Panc1 (cell line): ENCODE data around the gene RANBP2. TPM values are rescaled to one million over a fixed set of nuclear protein-coding genes. Genes with fewer than 3 reads are reported as not detected.

Experiments
- ATAC-seq: fragments of 200-7000 bp; cut with Tn5 transposase; 2 replicates; pipeline ENCODE4 v1.9.1; 2020; ENCODE audit warnings: mild to moderate bottlenecking, moderate library complexity
- BruUV-seq: library from RNA; stranded (reverse); fragments of 400-500 nt; replicated peaks from 2 replicates; lab custom pipeline; 2021; lab: Mats Ljungman, UMichigan
- CTCF ChIA-PET: fragments of 300-600 bp; sonication (Branson Sonifier 250); formaldehyde crosslinking; loops from one replicate; lab custom pipeline; 2022; ENCODE audit warnings: antibody characterized with exemption; lab: Charles Lee
- POLR2A ChIA-PET: fragments of 300-600 bp; sonication (Branson Sonifier 250); formaldehyde crosslinking; loops from one replicate; lab custom pipeline; 2022; ENCODE audit warnings: antibody characterized with exemption; lab: Charles Lee
- DNase-seq: peaks from one replicate; pipeline ENCODE4 v3.0.0-alpha.2; 2010; ENCODE audit warnings: low read depth, low spot score
- H3K27ac ChIP-seq: 2 replicates; pipeline ENCODE4 v1.5.1; 2011; ENCODE audit warnings: mild to moderate bottlenecking, low read length, inconsistent platforms
- H3K27me3 ChIP-seq: fragments of 200-500 bp; sonication (Bioruptor generic); 2 replicates; pipeline ENCODE4 v1.6.0; 2014; ENCODE audit warnings: low read length, inconsistent platforms; ENCODE audit not compliant: control insufficient read depth, insufficient read depth
- H3K36me3 ChIP-seq: fragments of 200-500 bp; sonication (Bioruptor generic); 2 replicates; pipeline ENCODE4 v1.5.1; 2014; ENCODE audit warnings: inconsistent platforms, mild to moderate bottlenecking, low read length, moderate library complexity; ENCODE audit not compliant: control insufficient read depth, insufficient read depth
- H3K4me1 ChIP-seq: 2 replicates; pipeline ENCODE4 v1.5.1; 2011; ENCODE audit warnings: inconsistent platforms, mild to moderate bottlenecking, low read length, moderate library complexity; ENCODE audit not compliant: control insufficient read depth, insufficient read depth
- H3K4me3 ChIP-seq, 2 experiments: 2 replicates each; pipeline ENCODE4 v1.5.1; 2011 to 2012; ENCODE audit warnings: low read depth in 2 of 2, low read length in 2 of 2, mild to moderate bottlenecking in 2 of 2, inconsistent platforms in 1 of 2, moderate library complexity in 1 of 2
- H3K9me3 ChIP-seq: fragments of 200-500 bp; sonication (Bioruptor generic); 2 replicates; pipeline ENCODE4 v1.5.1; 2014; ENCODE audit warnings: low read depth, mild to moderate bottlenecking, inconsistent platforms, low read length, moderate library complexity; ENCODE audit not compliant: control insufficient read depth, insufficient read depth
- CTCF ChIP-seq: fragments of 450-650 bp; IDR thresholded peaks from 2 replicates; pipeline ENCODE4 v1.5.1; 2017; ENCODE audit warnings: mild to moderate bottlenecking
- POLR2AphosphoS5 ChIP-seq: IDR thresholded peaks from 2 replicates; pipeline ENCODE4 v1.6.1; 2012; ENCODE audit warnings: mild to moderate bottlenecking, low read depth, low read length, moderate library complexity
- REST ChIP-seq, 2 experiments: IDR thresholded peaks; 2 replicates each; pipeline ENCODE4 v1.6.1; 2011 to 2012; ENCODE audit warnings: low read depth in 2 of 2, control low read depth in 1 of 2, low read length in 1 of 2, mild to moderate bottlenecking in 1 of 2, moderate library complexity in 1 of 2; ENCODE audit not compliant: insufficient read depth in 1 of 2
- SIN3A ChIP-seq: IDR thresholded peaks from 2 replicates; pipeline ENCODE4 v1.6.1; 2012; ENCODE audit warnings: low read depth, mild to moderate bottlenecking, low read length, moderate library complexity, borderline replicate concordance; ENCODE audit not compliant: insufficient read depth
- TCF7L2 ChIP-seq: IDR thresholded peaks from 2 replicates; pipeline ENCODE4 v1.6.1; 2011; ENCODE audit warnings: mild to moderate bottlenecking, low read depth, low read length, inconsistent platforms
- in situ Hi-C: cut with HindIII; loops from 2 replicates; pipeline ENCODE4 v1.10.0; 2016; ENCODE audit warnings: low sequenced_read_pairs, low pct_unique_long_range_greater_than_20kb
- intact Hi-C: fragments of 100-400 bp; cut with micrococcal nuclease; formaldehyde crosslinking; loops from one replicate; pipeline ENCODE4 v1.10.0; 2022; ENCODE audit not compliant: unreplicated experiment
- total RNA-seq: library from RNA; stranded (reverse); gene quantifications from one replicate; pipeline ENCODE4 v1.2.1, GENCODE V29; 2021; ENCODE audit not compliant: unreplicated experiment

The RANBP2 gene
- total RNA-seq, 1 experiment from 2014 or later = 92.1 TPM

GRCh38 chr2:108825736-108826135, 106.5 kb downstream of the RANBP2 start:
- in situ Hi-C loops = no loop called here
- H3K27ac ChIP-seq = no peak overlapping the region
- TF ChIP-seq CTCF (no peak), REST (IDR thresholded peaks at IDR 0.05; ENCODE audit: insufficient read depth in 1 of 2, low read depth in 2 of 2, low read length in 1 of 2) (no peak), SIN3A (no peak), TCF7L2 (no peak), POLR2AphosphoS5 (no peak)
- no peaks in the 10 kb centered on the region for H3K4me1 ChIP-seq
- ChIA-PET POLR2A (no interaction called here), CTCF (no interaction called here)
- H3K27me3 ChIP-seq = no peaks in the 10 kb centered on the region
- no peak overlapping the region for H3K4me3 ChIP-seq
- intact Hi-C loops = no loop called here
- no TSS peak for BruUV-seq
- H3K9me3 ChIP-seq = no peaks in the 10 kb centered on the region
- DNase-seq = no peak
- no peak for ATAC-seq
- H3K36me3 ChIP-seq = 0 out of 2 replicates have a peak, but pooled peaks cover 2% of the 10 kb centered on the region

DNA sequence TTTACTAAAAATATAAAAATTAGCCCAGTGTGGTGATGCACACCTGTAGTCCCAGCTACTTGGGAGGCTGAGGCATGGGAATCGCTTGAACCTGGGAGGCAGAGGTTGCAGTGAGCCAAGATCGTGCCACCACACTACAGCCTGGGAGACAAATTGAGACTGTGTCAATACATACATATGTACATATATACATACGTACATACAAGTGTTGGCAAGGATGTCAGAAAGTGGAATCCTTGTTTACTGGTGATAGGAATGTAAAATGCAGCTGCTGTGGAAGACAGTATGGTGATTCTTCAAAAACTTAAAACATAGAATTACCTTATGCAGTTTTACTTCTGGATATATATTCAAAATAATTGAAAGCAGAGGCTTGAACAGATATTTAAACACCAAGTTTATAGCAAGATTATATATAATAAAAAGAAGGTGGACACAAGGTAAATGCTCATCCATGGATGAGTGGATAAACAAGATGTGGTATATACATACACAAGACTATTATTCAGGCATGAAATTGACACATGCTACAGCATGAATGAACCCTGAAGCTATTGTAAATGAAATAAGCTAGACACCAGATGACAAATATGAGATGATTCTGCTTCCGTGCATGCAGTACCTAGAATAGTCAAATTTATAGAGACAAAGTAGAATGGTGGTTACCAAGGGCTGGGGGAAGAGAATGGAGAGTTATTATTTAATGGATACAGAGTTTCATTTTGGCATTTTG, 110.5 kb downstream of the RANBP2 start:
- H3K27ac ChIP-seq = no peak overlapping the region
- in situ Hi-C loops (no loop called here), intact Hi-C loops (no loop called here)
- BruUV-seq = no TSS peak
- TF ChIP-seq CTCF (no peak), REST (IDR thresholded peaks at IDR 0.05; ENCODE audit: insufficient read depth in 1 of 2, low read depth in 2 of 2, low read length in 1 of 2) (no peak), POLR2AphosphoS5 (no peak), TCF7L2 (no peak), SIN3A (no peak)
- H3K27me3 ChIP-seq = no peaks in the 10 kb centered on the region
- no peaks in the 10 kb centered on the region for H3K36me3 ChIP-seq
- ChIA-PET CTCF (no interaction called here), POLR2A (no interaction called here)
- no peak overlapping the region for H3K4me3 ChIP-seq
- DNase-seq = no peak
- no peak for ATAC-seq
- no peaks in the 10 kb centered on the region for H3K9me3 ChIP-seq
- H3K4me1 ChIP-seq = no peaks in the 10 kb centered on the region
